Smooth muscle cell of the brain vasculature (primary cell): ENCODE results near the gene SCAPER.
"Not testable (repeated sequence)": the region's sequence is repeated elsewhere in the genome, so short reads cannot be mapped to it uniquely, and the experiment has no call there.

ENCODE experiments used
- DNase-seq: peaks from one replicate; pipeline ENCODE4 v3.0.0-alpha.2; 2012; ENCODE audit warnings: low read depth, low spot score

SCAPER gene

DNA sequence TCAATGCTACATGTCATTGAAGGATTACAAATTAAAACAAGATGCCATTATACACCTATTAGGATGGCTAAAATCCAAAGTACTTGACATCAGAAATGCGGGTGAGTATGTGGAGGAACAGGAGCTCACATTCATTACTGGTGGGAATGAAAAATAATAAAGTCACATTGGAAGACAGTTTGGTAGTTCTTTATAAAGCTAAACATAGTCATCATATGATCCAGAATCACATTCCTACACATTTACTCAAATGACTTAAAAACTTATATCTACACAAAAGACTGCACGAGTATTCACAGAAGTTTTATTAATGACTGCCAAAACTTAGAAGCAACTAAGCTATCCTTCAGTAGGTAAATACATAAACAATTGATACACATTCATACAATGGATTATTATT is 421.4 kb downstream of the SCAPER start:
- no peak for DNase-seq

DNA sequence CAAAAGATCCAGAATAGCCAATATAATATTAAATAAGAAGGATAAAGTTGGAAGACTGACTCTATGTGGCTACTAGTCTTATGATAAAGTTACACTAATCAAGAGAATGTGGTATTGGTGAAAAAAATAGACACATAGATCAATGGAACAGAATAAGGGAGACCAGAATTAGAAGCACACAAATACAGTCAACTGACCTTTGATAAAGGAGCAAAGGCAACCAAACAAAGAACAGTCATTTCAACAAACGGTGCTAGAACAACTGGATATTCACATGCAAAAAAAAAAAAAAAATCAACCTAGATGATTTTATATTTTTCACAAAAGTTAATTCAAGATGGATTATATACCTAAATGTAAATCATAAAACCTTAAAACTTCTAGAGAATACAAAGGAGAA is 422.1 kb downstream of the SCAPER start:
- no peak for DNase-seq

DNA sequence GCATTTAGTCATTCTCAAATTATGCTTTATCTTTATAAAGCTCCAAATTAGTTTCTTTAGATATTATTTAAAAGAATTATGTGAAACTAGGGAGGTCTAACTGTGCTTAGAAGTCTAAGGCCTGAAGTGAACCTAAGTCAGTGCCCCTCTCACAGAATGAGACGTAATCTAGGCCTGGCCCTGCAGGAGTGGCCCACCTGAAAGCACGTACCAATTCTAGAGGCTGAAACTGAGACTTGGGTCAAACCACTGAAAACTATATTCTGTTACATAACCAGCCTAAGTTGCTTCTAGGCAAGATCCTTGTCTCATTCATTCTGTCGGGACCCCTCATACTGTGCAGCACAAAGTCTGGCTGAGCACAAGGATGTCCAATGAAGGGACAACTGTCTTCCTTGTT is 424.9 kb downstream of the SCAPER start:
- no peak for DNase-seq

DNA sequence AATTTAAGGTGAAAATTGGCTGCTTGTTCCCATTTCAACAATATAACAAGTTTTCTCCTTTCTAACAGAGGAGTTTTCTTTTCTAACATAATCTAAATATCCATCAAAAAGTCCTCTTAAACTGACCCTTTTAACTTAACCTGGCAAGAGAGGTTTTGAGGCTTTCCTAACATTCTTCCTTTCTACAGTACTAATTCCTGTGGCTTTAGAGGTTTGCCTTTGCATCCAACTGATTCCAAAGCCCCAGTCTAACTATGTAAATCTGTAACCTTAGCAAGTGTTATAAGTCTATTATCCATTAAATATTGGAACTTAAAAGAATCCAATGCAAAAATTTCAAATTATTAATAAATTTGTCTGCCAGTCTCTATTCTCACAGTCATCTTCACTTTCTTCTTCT is 434.4 kb downstream of the SCAPER start:
- DNase-seq, result no peak

DNA sequence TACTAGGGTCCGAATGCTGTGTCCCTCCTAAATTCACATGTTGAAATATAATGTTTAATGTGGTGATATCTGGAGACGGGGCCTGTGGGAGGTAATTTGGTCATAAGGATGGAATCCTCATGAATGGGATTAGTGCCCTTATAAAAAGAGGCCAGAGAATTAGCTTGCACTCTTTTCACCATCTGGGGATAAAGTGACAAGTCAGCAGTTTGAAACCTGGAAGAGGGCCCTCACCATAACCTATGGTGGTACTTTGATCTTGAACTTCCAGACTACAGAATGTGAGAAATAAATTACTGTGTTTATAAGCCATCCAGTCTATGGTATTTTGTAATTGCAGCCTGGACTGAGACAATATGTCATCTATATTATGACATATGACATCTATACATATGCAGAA is 436.4 kb downstream of the SCAPER start:
- DNase-seq, result no peak

DNA sequence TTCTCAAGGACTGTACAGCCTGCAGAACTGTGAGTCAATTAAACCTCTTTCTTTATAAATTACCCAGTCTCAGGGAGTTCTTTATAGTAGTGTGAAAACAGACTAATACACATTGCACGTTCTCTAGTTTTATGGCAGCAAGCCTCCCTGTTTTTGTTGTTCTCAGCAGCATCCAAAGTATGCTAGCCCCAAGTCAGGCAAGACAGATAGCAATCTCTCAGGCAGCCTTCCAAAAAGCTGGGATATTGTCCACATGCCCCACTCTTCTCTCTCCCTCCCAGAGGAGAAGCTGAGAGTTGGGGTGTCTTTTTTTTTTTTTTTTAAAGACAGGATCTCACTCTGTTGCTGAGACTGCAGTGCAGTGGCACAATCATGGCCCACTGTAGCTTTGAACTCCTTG is 438.0 kb downstream of the SCAPER start:
- DNase-seq, result no peak

DNA sequence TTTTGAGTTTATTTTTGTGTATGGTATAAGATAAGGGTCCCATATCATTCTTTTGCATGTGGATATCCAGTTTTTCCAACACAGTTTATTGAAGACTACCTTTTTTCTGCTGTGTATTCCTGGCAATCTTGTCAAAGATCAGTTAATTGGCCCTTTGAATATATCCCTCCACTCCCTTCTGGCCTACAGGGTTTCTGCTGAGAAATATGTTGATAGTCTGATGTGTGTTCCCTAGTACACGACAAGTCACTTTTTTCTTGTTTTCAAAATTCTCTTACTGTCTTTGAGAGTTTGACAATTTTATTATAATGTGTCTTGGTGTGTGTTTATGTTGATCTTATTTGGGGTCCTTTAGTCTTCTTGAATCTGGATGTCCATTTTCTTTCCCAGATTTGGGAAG is 439.4 kb downstream of the SCAPER start:
- DNase-seq, result no peak

DNA sequence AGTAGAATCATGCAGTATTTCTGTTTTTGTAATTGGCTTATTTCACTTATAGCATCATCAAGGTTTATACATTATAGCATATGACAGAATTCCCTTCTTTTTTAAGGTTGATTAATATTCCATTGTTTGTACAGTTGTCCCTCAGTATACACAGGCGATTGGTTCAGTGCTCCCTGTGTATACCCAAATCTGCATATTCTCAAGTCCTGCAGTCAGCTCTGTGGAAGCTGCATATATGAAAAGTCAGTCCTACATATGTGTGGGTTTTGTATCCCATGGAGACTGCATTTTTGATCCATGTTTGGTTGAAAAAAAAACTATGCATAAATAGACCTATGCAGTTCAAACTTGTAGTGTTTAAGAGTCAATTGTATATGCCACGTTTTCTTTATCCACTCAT is 440.9 kb downstream of the SCAPER start:
- DNase-seq, result no peak

DNA sequence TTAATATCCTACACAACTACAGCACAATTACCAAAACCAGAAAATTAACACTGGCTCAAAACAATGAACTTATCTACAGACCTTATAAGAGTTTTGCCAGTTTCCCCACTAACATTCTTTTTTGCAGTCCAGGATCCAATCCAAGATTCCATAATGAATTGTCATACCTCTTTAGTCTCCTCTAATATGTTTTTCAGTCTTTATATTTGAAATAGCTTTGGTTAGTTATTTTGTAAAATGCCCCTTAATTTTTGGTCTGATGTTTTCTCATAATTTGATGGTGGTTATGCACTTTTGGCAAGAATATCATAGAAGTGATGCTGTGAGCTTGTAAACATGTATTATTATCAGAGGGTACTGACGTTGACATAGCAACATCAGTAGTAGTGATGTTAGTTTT is 444.3 kb downstream of the SCAPER start:
- DNase-seq, result no peak

DNA sequence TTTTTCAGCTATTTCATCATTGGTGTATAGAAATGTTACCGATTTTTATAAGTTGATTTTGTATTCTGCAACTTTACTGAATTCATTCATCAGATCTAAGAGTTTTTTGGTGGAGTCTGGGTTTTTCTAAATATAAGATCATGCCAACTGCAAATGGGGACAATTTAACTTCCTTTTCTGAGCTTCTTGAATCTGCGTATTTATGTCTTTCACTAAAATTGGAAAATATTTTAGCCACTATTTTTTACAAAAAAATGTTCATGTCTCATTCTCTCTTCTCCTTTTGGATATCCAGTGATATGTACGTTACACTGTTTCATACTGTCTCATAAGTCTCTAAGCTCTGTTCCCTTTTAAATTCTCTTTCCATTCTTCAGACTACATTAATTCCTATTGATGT is 444.8 kb downstream of the SCAPER start:
- no peak for DNase-seq

DNA sequence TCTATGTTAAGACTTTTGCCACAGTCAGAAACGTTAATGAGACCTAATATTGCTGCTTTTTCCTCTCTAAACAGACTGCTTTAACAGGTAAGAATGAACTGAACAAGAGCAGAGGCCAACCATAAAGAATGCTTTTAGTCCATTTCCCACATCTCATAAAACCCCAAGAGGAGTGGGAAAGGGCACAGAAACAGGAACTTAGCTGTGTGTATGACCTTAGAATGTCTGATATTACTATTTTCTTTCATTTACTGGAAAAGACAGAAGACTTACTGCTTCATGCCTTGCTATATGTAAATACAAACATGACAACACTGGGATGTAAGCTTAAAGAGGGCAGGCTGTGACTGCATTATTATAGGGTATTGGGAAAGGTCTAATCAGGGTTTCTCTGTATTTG is 453.6 kb downstream of the SCAPER start:
- DNase-seq, result no peak

DNA sequence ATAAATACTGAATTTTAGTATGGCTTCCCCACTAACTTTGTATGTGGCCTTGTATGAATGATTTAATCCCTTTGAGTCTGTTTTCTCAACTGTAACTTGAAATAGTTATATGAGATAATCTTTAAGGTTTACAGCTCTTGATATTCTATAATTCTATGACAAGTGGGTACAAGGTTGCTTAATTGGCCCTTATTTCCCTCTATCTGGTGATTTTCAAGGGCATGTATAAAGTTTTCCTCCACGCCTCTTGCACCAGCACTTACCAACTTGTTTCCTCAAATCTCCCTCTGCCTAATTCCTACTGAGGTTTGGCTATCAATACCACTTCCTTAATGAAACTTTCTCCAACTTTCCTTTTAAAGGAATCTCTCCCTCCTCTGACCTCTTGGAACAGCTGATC is 455.7 kb downstream of the SCAPER start:
- DNase-seq, result no peak

DNA sequence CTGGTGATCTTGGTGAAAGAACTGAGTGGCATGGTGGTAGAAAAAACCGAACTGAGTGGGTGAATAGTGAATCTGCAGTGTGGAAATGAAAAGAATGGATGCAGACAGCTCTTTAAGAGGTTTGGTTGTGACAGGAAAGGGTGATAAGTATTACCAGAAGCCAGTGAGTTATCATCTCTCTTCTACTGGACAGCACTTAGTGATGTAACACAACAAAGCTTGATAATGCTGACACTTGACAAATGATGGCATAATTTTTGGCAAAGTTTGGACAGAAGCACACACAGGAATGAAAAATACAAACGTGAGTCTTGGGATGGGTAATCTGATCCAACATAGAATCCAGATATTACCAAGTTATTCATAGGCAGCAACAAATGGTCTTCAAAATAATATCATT is 456.4 kb downstream of the SCAPER start:
- DNase-seq, result no peak

DNA sequence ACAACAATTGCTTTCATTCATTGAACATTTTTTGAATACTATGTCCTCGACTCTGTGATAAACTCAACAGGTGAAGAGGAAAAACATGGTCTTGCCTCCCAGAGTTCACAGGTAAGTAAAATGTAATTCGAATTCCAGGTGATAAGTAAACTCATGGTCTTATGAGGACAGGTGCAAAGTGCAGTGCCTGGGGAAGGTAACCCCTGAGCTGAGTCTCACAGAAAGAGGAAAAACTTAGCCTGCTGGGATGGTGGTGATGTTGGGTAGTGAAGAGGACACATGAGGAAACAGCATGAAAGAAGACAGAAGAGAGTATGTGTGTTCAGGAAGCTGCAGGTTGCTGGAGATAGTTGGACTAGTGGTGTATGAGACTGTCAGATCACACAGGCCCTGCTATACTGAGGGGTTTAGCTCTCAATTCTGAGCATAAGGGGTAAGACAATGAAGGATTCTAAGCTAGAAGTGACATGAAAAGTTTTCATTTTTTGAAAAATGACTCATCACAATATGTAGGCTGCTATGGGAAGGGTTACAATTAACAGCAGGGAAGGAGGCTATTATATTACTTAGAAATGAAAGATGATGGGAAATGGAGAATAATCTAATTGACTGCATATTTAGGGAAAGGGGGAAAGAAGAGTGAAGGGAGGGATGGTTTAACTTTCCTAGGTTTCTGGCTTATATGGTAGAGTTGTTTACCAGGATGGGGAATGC is 457.3 kb downstream of the SCAPER start:
- no peak for DNase-seq

DNA sequence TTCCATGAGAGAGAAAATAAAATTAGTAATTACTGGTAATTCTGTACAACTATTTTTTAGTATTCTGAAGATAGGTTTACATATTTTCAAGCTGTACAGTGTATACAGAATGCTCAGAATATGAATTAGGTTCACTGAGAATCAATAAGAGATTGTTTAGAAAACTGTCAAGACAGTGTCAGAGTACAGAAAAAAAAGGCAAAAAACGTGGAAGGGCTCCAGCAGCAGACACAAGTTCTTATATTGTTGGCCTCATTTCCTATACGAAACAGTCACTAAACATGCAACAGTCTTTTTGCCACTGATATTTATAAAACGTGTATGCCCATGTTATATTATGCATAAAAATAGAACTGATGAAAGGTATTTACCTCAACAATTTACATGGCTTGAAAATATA is 464.7 kb downstream of the SCAPER start:
- no peak for DNase-seq

DNA sequence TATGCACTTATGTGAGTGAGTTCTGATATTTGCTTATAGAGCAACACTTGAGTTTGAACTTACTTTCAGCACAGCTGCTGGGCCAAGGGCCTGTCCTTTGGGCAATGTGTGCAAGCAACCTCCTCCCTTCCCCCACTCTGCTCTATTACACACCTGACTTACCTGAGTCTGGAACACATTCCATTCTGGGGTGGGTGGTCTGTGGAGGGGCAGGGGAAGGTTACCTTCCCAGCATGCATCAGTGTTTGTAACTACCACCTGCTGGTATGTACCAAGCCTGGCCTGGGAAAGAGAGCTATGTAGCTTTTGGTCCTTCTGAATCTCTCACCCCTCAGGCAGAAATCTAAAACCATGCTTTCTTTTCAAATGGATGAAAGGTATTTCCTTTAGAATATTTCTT is 465.6 kb downstream of the SCAPER start:
- DNase-seq, result no peak

DNA sequence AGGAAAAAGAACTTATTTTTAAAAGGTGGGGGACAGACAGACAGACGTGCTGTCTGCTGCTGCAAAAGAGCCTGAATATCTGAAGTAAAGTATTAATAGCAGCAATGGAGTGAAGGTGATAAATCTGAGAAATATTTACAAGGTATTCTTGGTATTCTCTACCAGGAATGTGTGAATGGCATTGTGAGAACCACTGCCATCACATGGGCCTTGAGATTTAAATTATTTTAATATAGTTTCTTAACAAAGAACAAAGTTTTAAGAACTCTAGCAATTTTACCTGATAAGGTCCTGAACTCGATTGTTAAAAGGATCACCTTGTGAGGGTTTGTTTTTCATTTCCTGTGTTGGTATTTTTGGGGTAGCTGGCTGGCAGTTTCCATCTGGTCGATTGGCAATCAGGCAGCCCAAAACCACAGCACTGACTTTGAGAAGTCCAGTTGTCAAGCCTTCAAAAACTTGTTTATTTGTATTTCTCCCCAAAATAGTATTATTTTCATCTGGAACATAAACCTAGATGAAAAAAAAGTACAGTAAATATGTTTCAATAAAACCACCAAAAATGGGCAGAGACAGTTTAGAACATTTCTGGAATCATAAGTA is 471.2 kb downstream of the SCAPER start:
- no peak for DNase-seq

DNA sequence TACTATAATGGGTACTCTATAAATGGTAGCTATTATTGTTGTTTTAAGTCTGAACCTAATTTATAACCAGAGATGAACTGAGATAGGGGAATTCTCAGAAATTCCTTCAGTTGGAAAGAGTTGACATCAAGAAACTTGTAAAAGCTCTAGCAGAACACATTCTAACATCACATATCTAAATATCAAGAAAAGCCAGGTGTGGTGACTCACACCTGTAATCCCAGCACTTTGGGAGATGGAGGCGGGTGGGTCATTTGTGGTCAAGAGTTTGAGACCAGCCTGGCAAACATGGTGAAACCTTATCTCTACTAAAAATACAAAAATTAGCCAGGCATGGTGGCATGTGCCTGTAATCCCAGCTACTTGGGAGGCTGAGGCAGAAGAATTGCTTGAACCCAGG is 472.1 kb downstream of the SCAPER start:
- DNase-seq, result not testable (repeated sequence)

DNA sequence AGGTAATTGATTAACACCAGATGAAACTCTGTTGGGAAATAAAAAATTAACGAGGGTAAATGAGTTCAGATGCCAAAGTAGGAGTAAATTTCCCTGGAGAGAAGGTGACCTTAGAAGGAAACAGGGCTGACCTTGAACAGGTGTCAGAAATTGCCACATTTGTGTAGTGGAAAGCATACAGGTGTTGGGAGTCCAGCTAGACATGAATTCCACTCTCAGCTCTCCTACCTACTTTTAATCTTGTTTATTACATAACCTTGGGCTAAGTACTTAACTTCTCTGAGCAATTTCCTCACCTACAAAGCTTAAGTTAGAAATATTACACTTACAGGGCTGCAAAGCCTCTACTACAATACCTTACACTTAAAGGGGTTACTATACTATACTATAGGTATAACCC is 472.5 kb downstream of the SCAPER start:
- no peak for DNase-seq

DNA sequence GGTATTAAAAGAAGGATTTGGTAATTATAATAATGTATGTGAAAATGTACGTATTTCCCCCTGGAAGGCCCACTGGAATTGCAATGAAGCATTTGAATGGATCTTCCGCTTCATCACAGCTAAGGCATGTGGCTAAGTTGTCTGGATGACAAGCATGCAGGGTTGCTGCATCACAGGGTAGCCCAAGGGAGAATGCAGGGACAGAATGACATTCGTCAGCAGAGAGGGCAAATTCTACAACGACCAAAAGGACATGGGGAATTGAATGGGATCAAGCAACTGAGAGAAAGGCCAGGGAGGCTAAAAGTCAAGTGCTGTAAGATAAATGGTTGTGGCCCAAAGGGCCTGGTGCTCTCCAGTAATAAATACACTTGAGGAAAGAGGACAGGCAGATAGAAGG is 473.2 kb downstream of the SCAPER start:
- DNase-seq, result no peak

DNA sequence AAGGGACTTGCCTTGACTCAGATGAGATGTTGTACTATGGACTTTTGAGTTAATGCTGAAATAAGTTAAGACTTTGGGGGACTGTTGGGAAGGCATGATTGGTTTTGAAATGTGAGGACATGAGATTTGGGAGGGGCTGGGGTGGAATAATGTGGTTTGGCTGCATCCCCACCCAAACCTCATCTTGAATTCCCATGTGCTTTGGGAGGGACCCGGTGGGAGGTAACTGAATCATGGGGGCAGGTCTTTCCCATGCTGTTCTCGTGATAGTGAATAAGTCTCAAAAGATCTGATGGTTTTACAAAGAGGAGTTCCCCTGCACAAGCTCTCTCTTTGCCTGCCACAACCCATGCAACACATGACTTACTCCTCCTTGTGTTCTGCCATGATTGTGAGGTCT is 474.4 kb downstream of the SCAPER start:
- DNase-seq, result not testable (repeated sequence)

DNA sequence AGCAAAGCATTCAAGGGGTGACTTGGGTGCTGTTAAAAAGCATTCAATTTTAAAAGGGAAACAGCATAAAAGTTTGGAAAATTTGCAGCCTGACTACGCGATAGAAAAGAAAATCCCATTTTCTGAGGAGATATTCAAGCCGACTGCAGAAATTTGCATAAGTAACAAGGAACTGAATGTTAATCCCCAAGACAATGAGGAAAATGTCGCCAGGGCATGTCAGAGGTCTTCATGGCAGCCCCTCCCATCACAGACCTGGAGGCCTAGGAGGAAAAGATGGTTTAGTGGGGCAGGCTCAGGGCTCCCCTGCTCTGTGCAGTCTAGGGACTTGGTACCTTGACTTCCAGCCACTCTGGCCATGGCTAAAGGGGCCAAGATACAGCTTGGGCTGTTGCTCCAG is 475.5 kb downstream of the SCAPER start:
- no peak for DNase-seq

DNA sequence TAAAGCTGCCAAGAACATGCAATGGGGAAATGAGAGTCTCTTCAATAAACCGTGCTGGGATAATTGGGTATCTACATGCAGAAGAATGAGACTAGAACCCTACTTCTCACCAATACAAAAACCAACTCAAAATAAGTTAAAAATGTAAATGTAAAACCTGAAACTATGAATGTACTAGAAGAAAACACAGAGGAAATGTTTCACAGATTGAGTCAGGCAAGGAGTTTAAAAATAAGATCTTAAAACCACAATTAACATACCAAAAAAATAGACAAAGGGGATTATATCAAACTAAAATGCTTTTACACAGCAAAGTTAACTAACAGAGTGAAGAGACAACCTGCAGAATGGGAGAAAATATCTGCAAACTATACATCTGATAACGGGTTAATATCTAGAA is 478.2 kb downstream of the SCAPER start:
- DNase-seq, result no peak
